GM21825 (cell line): ENCODE measurements around the gene FDX2.
A peak's percentile ranks its signal among the peaks of the same experiment; 100 is the strongest.

ENCODE experiments used
- ATAC-seq: cut with Tn5 transposase; IDR thresholded peaks from one replicate; pipeline ENCODE4 v1.9.1; 2021; ENCODE audit warnings: mild to moderate bottlenecking, moderate library complexity; ENCODE audit not compliant: unreplicated experiment

Gene FDX2

DNA sequence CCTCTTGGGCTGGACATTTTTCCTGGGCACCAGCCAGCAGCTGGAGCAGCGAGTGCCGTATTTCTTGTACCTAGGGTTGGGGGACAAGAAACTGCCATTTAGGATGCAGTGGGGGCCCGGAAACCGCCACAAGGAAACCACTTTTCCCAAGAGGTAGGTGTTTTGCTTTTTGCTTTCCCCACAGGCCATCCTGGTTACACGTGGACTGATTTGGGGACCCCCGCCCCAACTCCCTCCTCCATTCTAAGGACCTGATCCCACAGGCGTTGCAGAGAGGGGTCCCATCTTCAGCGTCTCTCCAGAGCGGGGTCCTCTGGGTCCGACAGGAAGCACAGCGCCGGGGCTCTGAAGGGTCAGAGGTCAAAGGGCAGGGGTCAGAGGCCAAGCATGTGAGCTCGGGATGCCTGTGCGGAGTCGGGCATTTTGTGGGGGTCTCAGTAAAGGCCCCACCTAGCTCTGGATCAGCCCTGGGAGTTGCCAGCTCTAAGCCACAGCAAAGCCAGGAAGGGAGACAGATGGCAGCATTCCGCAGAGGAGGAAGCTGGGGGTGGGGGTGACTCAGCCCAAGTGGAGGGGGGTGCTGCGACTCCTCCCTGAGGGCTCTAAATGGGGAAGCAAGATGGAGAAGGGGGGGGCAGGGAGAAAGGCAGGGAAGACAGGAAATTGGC is 10.5 kb downstream of the FDX2 start:
- ATAC-seq, result no peak

DNA sequence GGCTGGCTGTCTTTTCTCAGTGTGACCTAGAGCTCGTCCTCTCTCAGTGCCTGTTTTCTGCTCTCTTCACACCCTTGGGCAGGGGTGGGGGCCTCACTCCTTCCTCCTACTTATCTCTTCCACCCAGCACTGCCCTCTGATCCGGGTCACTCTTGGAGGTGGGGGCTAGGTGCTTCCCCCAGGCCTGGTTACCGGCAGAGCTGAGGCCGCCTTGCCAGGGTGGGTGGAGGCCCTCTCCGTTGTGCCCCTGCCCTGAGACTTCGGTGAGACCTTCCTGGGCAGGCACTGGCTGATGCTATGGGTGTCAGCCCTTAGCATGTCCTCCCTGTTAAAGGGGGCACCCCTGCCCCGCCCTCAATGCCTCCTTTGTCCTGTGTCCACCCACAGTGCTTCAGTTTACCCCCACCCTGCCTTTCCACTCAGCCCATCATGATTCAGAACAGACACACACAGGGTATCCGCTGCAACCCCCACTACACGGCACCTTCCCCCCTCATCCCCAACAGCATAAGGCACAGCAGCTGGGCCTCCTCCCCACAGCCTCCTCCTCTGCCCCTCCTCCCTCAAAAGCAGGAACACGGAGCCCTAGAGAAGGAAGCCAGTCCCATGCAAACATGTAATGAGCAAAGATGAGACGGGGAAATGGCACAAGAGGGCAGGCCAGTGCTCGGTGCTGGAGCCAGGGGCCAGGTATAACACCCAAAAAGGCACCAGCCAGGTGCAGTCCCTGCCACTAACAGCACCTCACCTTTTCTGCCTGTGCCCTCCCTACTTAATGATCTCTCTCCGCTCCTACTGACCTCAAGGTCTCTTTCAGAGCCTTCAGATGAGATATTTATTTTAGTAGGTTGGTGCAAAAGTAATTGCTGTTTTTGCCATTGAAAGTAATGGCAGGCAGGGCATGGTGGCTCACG is 16.0 kb downstream of the FDX2 start:
- no peak for ATAC-seq

DNA sequence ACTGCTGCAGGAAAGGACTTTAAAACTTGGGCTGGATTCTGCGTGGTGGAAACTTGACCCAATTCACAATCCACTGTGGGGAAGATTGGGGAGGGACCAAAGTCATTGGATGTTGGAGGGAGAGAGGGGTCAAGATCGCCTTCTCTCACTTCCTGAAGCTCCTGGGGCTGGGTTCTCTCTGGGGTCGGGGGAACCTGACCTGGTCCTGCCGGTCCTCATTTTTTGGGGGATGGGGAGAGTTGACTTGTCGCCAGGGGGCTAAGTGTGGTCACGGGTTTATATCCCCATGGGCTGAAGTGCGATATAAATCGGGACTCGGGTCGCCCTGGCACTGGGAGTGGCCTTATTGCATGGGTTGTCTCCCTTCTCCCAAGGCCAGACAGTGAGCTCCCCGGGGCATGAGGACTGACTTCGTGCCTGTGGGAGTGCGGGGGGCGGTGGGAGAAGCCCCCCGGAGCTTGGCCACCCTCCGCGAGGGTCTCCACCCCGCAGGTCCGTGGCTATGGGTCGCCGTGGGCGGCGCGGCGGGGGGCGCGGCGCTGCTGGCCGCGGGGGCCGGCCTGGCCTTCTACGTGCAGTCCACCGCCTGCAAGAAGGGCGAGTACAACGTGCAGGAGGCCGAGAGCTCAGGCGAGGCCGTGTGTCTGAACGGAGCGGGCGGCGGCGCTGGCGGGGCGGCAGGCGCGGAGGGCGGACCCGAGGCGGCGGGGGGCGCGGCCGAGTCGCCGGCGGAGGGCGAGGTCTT is 19.8 kb downstream of the FDX2 start:
- no peak for ATAC-seq

DNA sequence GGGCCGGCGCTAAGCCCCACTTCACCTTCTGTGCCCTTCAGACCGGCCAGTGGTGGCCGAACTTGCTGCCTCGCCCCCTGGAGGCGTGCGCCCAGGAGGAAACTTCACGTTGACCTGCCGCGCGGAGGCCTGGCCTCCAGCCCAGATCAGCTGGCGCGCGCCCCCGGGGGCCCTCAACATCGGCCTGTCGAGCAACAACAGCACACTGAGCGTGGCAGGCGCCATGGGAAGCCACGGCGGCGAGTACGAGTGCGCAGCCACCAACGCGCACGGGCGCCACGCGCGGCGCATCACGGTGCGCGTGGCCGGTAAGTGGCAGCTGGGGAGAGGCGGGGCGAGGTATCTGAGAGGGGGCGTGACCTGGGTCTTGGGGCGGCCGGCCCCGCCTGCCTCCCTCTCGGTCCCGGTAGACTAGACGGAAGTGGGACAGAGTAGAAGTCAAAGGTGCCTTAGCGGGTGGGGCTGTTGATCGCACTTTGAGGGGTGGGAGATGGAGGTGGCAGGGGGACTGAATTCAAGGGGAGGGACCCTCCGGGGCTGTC is 20.4 kb downstream of the FDX2 start:
- ATAC-seq, result no peak

DNA sequence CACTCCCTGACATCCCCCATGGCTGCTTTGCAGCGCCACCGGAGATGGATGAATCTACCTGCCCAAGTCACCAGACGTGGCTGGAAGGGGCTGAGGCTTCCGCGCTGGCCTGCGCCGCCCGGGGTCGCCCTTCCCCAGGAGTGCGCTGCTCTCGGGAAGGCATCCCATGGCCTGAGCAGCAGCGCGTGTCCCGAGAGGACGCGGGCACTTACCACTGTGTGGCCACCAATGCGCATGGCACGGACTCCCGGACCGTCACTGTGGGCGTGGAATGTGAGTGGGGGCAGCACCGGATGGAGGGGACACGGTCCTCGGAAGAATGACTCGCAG is 21.5 kb downstream of the FDX2 start:
- no peak for ATAC-seq

DNA sequence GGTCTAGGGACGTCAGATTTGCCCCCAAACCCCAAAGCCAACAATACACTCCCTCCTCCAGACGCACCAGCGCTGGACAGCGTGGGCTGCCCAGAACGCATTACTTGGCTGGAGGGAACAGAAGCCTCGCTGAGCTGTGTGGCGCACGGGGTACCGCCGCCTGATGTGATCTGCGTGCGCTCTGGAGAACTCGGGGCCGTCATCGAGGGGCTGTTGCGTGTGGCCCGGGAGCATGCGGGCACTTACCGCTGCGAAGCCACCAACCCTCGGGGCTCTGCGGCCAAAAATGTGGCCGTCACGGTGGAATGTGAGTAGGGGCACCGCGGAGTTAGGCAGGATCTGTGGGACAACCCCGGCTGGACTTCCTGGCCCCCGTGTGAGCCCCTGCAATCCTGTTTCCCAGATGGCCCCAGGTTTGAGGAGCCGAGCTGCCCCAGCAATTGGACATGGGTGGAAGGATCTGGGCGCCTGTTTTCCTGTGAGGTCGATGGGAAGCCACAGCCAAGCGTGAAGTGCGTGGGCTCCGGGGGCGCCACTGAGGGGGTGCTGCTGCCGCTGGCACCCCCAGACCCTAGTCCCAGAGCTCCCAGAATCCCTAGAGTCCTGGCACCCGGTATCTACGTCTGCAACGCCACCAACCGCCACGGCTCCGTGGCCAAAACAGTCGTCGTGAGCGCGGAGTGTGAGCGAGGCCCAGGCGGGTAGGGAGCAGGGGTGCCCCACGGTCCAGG is 22.0 kb downstream of the FDX2 start:
- ATAC-seq, result no peak

DNA sequence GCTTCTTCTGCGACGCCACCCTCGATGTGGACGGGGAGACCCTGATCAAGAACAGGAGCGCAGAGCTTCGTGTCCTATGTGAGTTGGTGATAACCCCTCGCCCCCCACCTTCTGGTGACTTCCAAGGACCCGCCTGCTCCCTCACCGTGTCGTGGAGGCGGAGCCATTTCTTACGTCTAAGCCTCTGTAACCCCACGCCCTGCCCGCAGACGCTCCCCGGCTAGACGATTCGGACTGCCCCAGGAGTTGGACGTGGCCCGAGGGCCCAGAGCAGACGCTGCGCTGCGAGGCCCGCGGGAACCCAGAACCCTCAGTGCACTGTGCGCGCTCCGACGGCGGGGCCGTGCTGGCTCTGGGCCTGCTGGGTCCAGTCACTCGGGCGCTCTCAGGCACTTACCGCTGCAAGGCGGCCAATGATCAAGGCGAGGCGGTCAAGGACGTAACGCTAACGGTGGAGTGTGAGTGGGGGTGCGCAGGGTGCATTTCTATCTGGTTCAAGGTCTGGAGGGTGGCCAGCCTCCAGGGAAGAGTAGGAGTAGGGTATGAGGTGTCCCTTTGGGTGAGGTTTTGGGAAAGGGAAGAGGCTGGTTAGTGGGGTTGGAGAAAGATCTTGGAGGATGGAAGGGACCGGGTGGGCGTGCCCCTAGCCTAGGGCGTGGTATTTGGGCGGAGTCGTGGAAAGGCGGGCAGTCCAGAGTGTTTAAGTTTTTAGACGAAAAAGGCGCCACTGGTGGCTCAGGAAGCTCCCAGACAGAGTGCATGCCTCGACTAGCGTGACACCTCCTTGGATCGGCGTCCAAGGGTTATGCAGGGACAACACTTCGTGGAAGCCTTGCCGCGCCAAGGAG is 22.8 kb downstream of the FDX2 start:
- no peak for ATAC-seq

DNA sequence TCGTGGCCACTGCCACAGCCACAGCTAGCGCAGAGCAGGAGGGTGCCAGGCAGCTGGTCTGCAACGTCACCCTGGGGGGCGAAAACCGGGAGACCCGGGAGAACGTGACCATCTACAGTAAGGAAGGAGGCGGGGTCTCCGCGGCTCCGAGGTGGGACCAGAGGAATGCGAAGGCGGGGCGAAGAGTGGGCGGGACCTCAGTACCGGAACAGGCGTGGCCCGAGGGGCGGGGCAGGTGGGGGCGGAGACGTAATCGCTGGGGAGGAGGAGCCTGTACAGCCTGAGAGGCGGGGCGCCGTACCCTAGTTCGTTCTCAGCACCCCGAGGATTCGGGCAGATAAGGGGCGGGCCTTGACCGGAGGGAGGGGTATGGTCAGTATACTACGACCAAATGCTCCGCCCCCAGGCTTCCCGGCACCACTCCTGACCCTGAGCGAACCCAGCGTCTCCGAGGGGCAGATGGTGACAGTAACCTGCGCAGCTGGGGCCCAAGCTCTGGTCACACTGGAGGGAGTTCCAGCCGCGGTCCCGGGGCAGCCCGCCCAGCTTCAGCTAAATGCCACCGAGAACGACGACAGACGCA is 23.5 kb downstream of the FDX2 start:
- ATAC-seq, result peak; percentile 43

DNA sequence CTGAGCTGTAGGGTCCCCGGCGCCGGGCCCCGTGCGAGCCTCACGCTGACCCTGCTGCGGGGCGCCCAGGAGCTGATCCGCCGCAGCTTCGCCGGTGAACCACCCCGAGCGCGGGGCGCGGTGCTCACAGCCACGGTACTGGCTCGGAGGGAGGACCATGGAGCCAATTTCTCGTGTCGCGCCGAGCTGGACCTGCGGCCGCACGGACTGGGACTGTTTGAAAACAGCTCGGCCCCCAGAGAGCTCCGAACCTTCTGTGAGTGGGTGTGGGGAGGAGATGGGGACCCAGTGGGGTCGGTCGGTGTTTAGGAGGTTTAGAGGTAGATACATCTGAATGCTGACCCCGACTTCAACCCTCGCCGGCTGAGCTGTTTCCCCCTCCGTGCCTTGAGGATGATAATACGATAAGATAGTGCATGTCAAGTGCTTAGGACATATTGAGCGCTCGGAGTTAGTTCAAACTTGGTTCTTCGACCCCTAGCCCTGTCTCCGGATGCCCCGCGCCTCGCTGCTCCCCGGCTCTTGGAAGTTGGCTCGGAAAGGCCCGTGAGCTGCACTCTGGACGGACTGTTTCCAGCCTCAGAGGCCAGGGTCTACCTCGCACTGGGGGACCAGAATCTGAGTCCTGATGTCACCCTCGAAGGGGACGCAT is 24.1 kb downstream of the FDX2 start:
- ATAC-seq, result no peak

DNA sequence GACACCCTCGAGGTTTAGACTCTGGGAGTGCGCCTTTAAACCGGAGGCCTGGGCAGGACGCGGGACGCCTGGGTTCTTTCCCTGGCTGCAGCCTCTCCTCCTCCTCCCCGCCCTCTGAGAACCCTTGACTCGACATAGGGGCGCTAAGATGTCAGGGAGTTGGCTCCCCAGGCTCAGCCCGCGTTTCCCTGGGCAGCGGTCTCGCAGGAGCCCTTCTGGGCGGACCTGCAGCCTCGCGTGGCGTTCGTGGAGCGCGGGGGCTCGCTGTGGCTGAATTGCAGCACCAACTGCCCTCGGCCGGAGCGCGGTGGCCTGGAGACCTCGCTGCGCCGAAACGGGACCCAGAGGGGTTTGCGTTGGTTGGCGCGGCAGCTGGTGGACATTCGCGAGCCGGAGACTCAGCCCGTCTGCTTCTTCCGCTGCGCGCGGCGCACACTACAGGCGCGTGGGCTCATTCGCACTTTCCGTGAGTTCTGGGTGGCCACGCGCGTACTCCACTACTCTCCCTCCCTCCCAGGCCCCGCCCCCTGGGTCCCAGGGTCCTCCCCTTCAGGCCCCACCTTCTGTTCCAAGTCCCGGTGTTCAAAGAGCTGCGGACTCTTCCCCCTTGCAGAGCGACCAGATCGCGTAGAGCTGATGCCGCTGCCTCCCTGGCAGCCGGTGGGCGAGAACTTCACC is 24.8 kb downstream of the FDX2 start:
- no peak for ATAC-seq

DNA sequence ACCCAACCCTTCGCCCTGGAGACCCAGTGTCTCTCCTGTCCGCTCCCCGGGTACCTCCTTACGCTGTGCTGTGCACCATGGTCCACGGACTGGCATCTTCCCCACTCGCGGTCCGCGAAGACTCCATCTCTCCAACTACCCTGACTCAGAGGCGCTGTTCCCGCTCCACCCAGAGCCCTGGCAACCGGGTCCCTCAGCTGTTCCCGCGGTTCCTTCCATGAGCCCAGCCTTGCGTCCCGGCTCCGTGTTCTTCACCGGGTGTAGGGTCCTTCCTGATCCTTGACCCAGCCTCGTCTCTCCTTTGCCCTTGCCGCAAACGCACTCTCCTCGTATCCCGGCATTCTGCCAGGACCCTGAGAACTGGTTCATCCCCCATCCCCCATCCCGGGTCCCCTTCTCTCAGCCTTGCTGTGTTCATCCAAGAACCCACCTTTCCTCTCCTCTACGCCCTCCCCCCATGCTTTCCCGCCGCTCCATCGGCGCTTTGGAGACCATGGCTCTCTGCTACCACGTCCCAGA is 25.4 kb downstream of the FDX2 start:
- ATAC-seq, result no peak

DNA sequence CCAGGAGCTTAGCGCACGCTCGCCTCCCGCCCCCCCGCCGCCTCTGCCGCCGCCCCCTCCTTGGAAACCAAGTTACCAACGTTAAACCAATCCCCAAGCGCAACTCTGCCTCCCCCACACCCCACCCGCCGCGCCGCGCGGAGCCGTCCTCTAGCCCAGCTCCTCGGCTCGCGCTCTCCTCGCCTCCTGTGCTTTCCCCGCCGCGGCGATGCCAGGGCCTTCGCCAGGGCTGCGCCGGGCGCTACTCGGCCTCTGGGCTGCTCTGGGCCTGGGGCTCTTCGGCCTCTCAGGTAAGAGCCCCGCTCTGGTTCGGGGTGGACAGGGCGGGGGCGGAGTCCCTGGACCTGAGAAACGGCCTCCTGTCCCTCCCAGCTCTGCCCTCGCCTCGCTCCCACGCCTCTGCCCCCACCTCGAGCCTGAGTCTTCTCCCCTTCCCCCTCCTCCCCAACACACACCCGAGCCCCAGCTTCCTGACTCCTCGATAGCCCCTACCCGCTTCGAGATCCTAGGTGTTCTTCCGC is 25.9 kb downstream of the FDX2 start, which contains the start of gene ICAM5:
ICAM5 (plus strand) TSS at position 117 of the 521 bp plus-strand sequence; CDS start at position 209, 92 bp downstream.
- ATAC-seq, result no peak

DNA sequence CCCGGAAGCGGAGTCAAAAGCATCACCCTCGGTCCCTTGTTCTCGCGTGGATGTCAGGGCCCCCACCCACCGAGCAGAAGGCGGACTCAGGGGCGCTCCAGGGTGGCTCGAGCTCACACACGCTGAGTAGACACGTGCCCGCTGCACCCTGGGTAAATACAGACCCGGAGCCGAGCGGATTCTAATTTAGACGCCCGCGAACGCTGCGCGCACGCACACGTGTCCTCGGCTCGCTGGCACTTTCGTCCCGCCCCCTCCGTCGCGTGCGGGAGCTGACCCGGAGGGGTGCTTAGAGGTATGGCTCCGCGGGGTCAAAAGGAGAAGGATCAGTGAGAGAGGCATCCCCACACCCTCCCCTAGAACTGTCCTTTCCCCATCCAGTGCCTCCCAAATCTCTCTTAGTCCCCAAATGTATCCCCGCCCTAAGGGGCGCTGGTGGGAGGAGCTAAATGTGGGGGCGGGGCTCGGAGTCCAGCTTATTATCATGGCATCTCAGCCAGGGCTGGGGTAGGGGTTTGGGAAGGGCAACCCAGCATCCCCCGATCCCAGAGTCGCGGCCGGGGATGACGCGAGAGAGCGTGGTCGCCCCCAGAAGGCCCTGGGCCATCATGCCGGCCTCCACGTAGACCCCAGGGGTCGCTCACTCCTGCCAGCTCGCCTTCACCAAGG is 26.5 kb downstream of the FDX2 start:
- no peak for ATAC-seq

DNA sequence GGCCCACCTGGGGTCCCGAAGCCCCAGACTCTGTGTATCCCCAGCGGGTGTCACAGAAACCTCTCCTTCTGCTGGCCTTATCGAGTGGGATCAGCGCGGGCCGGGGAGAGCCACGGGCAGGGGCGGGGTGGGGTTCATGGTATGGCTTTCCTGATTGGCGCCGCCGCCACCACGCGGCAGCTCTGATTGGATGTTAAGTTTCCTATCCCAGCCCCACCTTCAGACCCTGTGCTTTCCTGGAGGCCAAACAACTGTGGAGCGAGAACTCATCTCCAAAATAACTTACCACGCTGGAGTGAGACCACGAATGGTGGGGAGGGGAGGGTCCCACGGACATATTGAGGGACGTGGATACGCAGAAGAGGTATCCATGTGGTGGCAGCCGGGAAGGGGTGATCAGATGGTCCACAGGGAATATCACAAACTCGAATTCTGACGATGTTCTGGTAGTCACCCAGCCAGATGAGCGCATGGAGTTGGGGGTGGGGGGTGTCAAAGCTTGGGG is 27.1 kb downstream of the FDX2 start:
- no peak for ATAC-seq

DNA sequence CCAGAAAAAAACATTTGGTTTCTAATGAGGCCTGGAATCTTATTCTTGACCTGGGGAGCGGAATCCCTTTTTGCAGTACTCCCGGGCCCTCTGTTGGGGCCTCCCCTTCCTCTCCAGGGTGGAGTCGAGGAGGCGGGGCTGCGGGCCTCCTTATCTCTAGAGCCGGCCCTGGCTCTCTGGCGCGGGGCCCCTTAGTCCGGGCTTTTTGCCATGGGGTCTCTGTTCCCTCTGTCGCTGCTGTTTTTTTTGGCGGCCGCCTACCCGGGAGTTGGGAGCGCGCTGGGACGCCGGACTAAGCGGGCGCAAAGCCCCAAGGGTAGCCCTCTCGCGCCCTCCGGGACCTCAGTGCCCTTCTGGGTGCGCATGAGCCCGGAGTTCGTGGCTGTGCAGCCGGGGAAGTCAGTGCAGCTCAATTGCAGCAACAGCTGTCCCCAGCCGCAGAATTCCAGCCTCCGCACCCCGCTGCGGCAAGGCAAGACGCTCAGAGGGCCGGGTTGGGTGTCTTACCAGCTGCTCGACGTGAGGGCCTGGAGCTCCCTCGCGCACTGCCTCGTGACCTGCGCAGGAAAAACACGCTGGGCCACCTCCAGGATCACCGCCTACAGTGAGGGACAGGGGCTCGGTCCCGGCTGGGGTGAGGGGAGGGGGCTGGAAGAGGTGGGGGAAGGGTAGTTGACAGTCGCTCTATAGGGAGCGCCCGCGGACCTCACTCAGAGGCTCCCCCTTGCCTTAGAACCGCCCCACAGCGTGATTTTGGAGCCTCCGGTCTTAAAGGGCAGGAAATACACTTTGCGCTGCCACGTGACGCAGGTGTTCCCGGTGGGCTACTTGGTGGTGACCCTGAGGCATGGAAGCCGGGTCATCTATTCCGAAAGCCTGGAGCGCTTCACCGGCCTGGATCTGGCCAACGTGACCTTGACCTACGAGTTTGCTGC is 28.7 kb downstream of the FDX2 start, which contains the start of gene ICAM4:
ICAM4 (plus strand) TSS at position 153 of the 935 bp plus-strand sequence; CDS start at position 211, 58 bp downstream.
- no peak for ATAC-seq

DNA sequence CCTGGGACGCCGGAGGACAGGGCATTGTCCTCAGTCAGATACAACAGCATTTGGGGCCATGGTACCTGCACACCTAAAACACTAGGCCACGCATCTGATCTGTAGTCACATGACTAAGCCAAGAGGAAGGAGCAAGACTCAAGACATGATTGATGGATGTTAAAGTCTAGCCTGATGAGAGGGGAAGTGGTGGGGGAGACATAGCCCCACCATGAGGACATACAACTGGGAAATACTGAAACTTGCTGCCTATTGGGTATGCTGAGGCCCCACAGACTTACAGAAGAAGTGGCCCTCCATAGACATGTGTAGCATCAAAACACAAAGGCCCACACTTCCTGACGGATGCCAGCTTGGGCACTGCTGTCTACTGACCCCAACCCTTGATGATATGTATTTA is 30.4 kb downstream of the FDX2 start:
- no peak for ATAC-seq
